Lung (tissue), 12 donors: ENCODE measurements around the gene FLVCR1. TPM values are rescaled to one million over a fixed set of nuclear protein-coding genes. Genes with fewer than 3 reads are reported as not detected.
"Not testable (repeated sequence)": the region's sequence is repeated elsewhere in the genome, so short reads cannot be mapped to it uniquely, and the experiment has no call there.

Experiments used
- ATAC-seq: fragments of 200-7000 bp; cut with Tn5 transposase; one replicate; pipeline ENCODE4 v1.9.1; 2020; ENCODE audit warnings: moderate number of reproducible peaks; ENCODE audit not compliant: insufficient read depth, low FRiP score
- DNase-seq, 3 donors: peaks; one replicate each; pipeline ENCODE4 v3.0.0-alpha.2; 2013 to 2017
- H3K27ac ChIP-seq, 2 donors: one replicate each; pipeline ENCODE4 v1.5.1; 2013; ENCODE audit warnings: mild to moderate bottlenecking in 2 of 2, moderate library complexity in 2 of 2, control low read depth in 1 of 2, inconsistent platforms in 1 of 2, low read depth in 1 of 2, low read length in 1 of 2
- H3K27me3 ChIP-seq, 3 donors: one replicate each; pipeline ENCODE4 v1.5.1; 2013; ENCODE audit warnings: low read length in 2 of 3; ENCODE audit not compliant: control insufficient read depth in 3 of 3, insufficient read depth in 3 of 3
- H3K36me3 ChIP-seq, 4 donors: one replicate each; pipeline ENCODE4 v1.5.1; 2013; ENCODE audit warnings: low read length in 4 of 4, mild to moderate bottlenecking in 1 of 4, moderate library complexity in 1 of 4; ENCODE audit not compliant: control insufficient read depth in 4 of 4, insufficient read depth in 4 of 4
- H3K4me1 ChIP-seq, 5 donors: one replicate each; pipeline ENCODE4 v1.5.1; 2013; ENCODE audit warnings: low read length in 5 of 5, mild to moderate bottlenecking in 2 of 5, moderate library complexity in 1 of 5; ENCODE audit not compliant: control insufficient read depth in 5 of 5, insufficient read depth in 5 of 5
- H3K4me3 ChIP-seq: one replicate; pipeline ENCODE4 v1.5.1; 2013; ENCODE audit warnings: mild to moderate bottlenecking, control low read depth, moderate library complexity
- H3K9ac ChIP-seq, 2 donors: one replicate each; pipeline ENCODE4 v1.5.1; 2013; ENCODE audit warnings: low read length in 2 of 2, control low read depth in 1 of 2; ENCODE audit not compliant: insufficient read depth in 1 of 2
- H3K9me3 ChIP-seq, 4 donors: one replicate each; pipeline ENCODE4 v1.5.1; 2013; ENCODE audit warnings: low read length in 3 of 4, mild to moderate bottlenecking in 1 of 4, moderate library complexity in 1 of 4; ENCODE audit not compliant: control insufficient read depth in 4 of 4, insufficient read depth in 3 of 4
- WGBS, 2 donors: extraction: QIAGEN DNeasy Blood & Tissue Kit; methylation state at CpG; one replicate each; pipeline ENCODE4 v1.1.7; 2013; 5-methylcytosine and 5-hydroxymethylcytosine counted together
- polyA plus RNA-seq, 2 donors: library from polyadenylated mRNA; stranded (reverse); fragments of 200-250 nt; gene quantifications; one replicate each; pipeline ENCODE4 v1.2.1, GENCODE V29; 2013
- total RNA-seq, 2 donors: library from RNA; depleted of rRNA in 1 of 2; stranded (reverse); fragments of >200 nt in 1 of 2; gene quantifications; one replicate each; pipeline ENCODE4 v1.2.1, GENCODE V29; 2014 to 2021
- TF ChIP-seq, protein P1 (sequence below): IDR thresholded peaks from 2 replicates; pipeline ENCODE4 v1.5.1; 2012; ENCODE audit warnings: mild to moderate bottlenecking; ENCODE audit errors: control extremely low read depth, extremely low read depth
- donor health status: control.
- donor health status: control.
- donor health status: Bipolar disorder and iron deficiency.
- donor health status: healthy.
- donor health status: DM: yes; HTN: yes; CAD: no.

The FLVCR1 gene
- total and polyA plus RNA-seq, 4 donors, result 4.5 to 17.4 (median 6.6) TPM

DNA sequence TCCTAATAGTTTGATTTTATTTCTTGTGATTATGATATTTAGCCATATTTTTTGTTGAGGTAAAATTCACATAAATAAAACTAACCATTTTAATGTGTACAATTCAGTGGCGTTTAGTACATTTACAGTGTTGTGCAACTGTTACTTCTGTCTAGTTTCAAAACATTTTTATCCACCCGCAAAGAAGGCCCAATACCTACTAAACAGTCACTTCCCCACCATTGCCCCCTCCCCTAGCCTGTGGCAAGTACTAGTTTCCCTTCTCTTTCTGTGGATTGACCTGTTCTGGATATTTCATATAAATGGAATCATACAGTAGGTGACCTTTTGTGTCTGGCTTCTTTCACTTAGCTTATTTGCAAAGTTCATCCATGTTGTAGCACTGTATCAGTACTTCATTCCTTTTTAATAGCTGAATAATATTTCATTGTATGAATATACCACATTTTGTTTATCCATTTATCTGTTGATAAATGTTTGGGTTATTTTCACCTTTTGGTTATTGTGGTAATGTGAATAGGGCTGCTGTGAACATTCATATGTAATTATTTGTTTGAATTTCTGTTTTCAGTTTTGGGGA lies 4.1 kb downstream of the FLVCR1 start:
- DNase-seq (no peak), ATAC-seq (no peak)
- Histone ChIP-seq H3K9ac (no peak overlapping the region), H3K27me3 (no peaks in the 10 kb centered on the region), H3K4me1 (peaks cover 0 to 12% (median 6%) of the 10 kb centered on the region in 5 donors), H3K4me3 (no peak overlapping the region), H3K36me3 (peaks cover 0 to 9% (median 5%) of the 10 kb centered on the region in 4 donors), H3K9me3 (no peaks in the 10 kb centered on the region), H3K27ac (no peak overlapping the region)
- TF ChIP-seq, protein P1, sequence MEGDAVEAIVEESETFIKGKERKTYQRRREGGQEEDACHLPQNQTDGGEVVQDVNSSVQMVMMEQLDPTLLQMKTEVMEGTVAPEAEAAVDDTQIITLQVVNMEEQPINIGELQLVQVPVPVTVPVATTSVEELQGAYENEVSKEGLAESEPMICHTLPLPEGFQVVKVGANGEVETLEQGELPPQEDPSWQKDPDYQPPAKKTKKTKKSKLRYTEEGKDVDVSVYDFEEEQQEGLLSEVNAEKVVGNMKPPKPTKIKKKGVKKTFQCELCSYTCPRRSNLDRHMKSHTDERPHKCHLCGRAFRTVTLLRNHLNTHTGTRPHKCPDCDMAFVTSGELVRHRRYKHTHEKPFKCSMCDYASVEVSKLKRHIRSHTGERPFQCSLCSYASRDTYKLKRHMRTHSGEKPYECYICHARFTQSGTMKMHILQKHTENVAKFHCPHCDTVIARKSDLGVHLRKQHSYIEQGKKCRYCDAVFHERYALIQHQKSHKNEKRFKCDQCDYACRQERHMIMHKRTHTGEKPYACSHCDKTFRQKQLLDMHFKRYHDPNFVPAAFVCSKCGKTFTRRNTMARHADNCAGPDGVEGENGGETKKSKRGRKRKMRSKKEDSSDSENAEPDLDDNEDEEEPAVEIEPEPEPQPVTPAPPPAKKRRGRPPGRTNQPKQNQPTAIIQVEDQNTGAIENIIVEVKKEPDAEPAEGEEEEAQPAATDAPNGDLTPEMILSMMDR, result no peak
- WGBS, 2 donors, result 35 to 74% methylated on average over 2 of the region's 2 CpGs

DNA sequence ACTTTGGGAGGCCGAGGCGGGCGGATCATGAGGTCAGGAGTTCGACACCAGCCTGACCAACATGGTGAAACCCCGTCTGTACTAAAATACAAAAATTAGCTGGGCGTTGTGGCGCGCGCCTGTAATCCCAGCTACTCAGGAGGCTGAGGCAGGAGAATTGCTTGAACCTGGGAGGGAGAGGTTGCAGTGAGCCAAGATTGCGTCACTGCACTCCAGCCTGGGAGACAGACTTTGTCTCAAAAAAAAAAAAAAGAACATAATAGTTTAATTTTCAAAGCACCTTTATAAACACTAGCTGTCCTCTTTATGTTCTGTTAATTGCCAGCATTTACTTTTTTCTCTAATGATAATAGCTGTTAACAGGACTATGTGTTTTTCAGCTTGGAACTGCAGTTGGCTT lies 5.3 kb downstream of the FLVCR1 start:
- not testable (repeated sequence) for H3K9me3 ChIP-seq, DNase-seq, H3K27ac ChIP-seq, H3K36me3 ChIP-seq, H3K27me3 ChIP-seq, H3K4me3 ChIP-seq, H3K9ac ChIP-seq, ATAC-seq
- H3K4me1 ChIP-seq, result peaks cover 0 to 12% (median 6%) of the 10 kb centered on the region in 5 donors
- WGBS, 2 donors, result 86 to 89% methylated on average over 10 of the region's 10 CpGs

DNA sequence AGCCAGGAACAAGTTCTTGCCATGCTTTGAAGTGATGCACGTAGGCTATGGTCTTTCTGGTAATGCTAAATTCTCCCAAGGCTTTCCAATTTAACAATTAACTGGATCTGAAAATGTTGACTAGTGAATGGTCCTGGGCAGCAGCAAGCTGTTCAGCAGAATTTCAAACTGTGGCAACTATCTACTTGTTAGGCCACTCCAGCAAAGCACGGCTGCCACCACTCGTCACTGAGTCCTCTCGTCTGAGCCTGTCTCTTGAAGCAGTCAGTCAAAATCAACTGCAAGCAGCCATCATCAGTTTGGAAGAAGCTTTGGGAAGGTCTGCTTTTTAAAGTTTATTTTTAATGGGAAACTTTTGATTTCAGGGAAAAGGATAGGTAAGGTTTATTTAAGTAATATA lies 6.1 kb downstream of the FLVCR1 start:
- Histone ChIP-seq H3K4me3 (no peak overlapping the region), H3K9ac (no peak overlapping the region), H3K9me3 (no peaks in the 10 kb centered on the region), H3K27me3 (no peaks in the 10 kb centered on the region), H3K4me1 (peaks cover 0 to 9% (median 6%) of the 10 kb centered on the region in 5 donors), H3K27ac (no peak overlapping the region), H3K36me3 (peaks cover 0 to 9% (median 5%) of the 10 kb centered on the region in 4 donors)
- WGBS, 2 donors, result 77 to 80% methylated on average over 4 of the region's 4 CpGs
- ATAC-seq, result no peak
- TF ChIP-seq, protein P1, result no peak
- no peak for DNase-seq

DNA sequence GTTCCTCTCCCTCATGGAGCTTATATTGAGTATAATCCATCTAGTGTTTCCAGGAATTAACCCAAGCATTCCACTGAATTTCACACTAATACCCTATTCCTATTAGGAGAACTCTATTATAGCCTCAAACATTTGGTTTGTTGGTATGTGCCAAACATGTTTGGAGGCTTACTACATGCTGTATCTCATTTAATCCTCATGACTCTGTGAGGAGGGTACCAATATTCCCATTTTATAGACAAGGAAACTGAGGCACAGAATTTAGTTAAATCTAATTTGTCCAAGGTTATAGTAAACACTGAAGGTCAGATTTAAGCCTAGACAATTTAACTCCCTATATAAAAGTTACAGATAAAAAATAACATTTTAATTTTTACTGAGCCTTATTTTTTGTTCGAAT lies 9.1 kb downstream of the FLVCR1 start:
- peaks cover 0 to 7% (median 4%) of the 10 kb centered on the region in 4 donors for H3K36me3 ChIP-seq
- TF ChIP-seq, protein P1, result no peak
- DNase-seq (no peak), ATAC-seq (no peak)
- no peak overlapping the region for H3K27ac ChIP-seq
- no peaks in the 10 kb centered on the region for H3K27me3 ChIP-seq
- no peaks in the 10 kb centered on the region for H3K4me1 ChIP-seq
- no peaks in the 10 kb centered on the region for H3K9me3 ChIP-seq
- no peak overlapping the region for H3K9ac ChIP-seq
- H3K4me3 ChIP-seq, result no peak overlapping the region
- WGBS, 2 donors, result 53 to 98% methylated on average over 1 of the region's 1 CpG
